Glomerular visceral epithelial cell (primary cell): ENCODE data around the gene KCNJ10.
"Not testable (repeated sequence)": the region's sequence is repeated elsewhere in the genome, so short reads cannot be mapped to it uniquely, and the experiment has no call there.

ENCODE experiments used
- DNase-seq: peaks from one replicate; pipeline ENCODE4 v3.0.0-alpha.2; 2016; ENCODE audit errors: extremely low spot score

The KCNJ10 gene

DNA sequence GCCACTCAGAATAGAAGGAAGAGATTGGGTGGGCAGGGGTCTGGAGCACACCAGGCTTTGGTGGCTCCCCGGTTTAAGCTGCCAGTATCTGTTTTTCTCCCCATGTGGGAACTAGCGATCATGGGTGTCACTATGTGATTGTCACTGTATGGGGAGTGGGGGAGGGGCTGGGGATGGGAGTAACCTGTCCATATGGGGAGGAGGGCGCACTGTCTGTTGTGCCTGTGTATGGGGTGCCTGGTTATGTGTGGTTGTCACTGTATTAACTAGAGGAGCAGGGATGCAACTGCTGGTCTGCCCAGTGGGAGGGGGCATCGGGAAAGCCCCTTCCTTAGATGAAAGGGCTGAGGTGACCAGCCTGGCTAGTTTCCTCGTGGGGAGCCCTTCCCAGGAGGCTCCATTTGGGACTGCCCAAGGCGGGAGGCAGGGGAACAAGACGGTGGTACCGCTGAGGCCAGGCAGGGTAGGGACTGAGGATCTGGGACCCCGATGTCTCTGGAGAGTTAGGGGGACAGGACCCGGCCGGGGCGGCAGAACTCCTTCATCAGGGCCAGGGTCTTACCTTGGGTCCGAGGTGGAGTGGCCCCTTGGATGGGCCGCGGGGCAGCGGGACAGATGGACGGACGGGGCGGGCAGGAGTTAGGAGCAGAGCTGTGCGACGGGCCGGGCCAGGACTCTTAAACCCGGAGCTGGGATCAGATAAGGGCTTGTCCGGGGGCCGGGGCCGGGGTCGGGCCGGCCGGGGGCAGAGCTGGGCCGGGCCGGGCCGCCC lies at the start of gene KCNJ10:
Gene KCNJ10 (minus strand): TSS at position 701 of the 772 bp plus-strand sequence. CDS start 27,628 bp downstream, outside the sequence.
- DNase-seq, result no peak

DNA sequence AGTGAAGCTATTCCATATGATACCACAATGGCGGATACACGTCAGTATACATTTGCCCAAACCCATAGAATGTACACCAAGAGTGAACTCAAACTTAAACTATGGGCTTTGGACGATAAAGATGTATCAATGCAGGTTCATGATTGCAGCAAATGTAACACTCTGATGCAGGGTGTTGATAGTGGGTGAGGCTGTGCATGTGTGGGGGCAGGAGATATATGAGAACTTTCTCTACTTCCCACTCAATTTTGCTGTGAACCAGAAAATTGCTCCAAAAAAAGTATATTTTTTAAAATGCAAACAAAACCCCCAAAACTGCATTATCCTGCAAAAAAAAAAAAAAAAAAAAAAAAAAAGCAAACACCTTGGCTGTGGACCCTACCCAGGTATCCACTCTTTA lies 49.0 kb upstream of the KCNJ10 start:
- DNase-seq, result no peak

- no peak for DNase-seq
Observed at GRCh38 chr1:160117709-160118183, 47.8 kb upstream of the KCNJ10 start.

DNA sequence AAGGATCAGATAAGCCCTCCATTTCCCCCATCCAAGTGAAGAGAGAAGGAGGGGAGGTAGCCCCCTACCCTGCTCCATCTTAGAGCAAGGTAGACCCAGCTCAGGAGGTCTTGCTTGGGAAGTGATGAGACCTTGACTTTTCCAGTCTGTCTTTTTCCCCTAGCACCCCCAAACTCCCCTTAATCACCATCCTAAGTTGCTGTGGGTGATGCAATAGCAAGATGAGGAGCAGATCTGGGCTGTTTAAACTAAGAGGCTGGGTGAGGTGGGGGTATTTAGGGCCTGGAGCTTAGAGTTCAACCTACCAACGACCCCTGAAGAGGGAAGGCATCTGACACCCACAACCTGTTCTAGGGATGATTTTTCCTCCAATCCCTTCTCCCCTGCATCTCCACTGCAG lies 47.3 kb upstream of the KCNJ10 start:
- DNase-seq, result no peak

- no peak for DNase-seq
Observed at GRCh38 chr1:160116283-160117147, 46.6 kb upstream of the KCNJ10 start.

- no peak for DNase-seq
Observed at GRCh38 chr1:160115545-160116282, 45.8 kb upstream of the KCNJ10 start, which contains the start of gene ATP1A2. Gene ATP1A2, plus strand, starts transcription at chr1:160115759. Its CDS starts 103 bp downstream, at chr1:160115862.

DNA sequence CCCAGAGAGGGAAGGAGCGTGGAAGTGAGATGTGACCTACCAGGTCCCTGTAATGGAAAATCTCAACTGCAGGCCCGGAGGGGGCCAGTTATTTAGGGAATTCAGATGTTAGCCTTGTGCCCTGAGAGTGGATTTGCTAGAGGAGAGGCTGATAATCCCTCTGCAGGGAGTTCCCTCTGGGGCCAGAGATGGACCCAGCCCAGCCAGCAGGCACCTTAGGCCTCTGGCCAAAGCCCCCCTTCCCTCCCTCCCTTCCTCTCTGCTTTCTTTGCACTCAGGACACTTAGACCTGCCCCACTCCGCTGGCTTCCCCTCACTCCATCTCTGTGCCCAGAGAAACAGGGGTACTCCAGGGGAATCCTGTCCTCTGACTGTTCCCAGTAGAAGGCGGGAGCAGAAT lies 44.1 kb upstream of the KCNJ10 start:
- DNase-seq, result no peak

GRCh38 chr1:160113407-160113806 lies 43.4 kb upstream of the KCNJ10 start:
- DNase-seq, result no peak

GRCh38 chr1:160112357-160112756 lies 42.4 kb upstream of the KCNJ10 start:
- no peak for DNase-seq

DNA sequence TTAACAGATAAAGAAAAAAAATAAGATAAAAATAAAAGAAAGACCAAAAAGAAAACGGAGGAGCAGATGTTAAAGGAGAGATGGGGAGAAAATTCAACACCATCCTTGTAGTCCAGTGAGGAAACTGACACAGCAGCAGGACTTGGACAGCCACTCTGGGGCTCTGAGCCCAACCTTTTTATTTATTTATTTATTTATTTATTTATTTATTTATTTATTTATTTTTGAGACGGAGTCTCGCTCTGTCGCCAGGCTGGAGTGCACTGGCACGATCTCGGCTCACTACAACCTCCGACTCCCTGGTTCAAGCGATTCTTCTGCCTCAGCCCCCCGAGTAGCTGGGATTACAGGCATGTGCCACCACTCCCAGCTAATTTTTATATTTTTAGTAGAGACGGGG lies 41.5 kb upstream of the KCNJ10 start:
- not testable (repeated sequence) for DNase-seq

- no peak for DNase-seq
Observed at GRCh38 chr1:160109686-160110085, 39.7 kb upstream of the KCNJ10 start.

GRCh38 chr1:160108888-160109662 lies 39.1 kb upstream of the KCNJ10 start:
- DNase-seq, result peak; percentile 32

DNA sequence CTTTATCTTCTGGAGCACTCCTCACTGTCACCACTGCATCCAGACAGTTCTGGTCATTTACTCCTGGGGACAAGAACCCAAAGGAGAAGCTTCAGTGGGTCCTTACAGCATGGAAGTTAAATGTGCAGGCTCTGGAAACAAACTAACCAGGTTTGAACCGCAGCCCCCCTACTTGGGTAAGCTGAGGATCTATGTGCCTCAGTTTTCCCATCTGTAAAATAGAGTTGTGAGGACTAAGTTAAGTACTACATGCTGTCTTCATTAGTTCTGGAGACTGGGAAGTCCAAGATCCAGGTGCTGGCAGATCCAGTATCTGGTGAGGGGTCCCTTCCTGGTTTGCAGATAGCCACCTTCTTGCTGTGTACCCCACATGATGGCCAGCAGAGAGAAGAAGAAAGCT lies 37.6 kb upstream of the KCNJ10 start:
- DNase-seq, result no peak

GRCh38 chr1:160105155-160105554 lies 35.2 kb upstream of the KCNJ10 start:
- no peak for DNase-seq

GRCh38 chr1:160104486-160104885 lies 34.5 kb upstream of the KCNJ10 start:
- no peak for DNase-seq

GRCh38 chr1:160103658-160104408 lies 33.9 kb upstream of the KCNJ10 start:
- no peak for DNase-seq

GRCh38 chr1:160101717-160102522 lies 32.0 kb upstream of the KCNJ10 start:
- DNase-seq, result no peak

- DNase-seq, result peak; percentile 78
Observed at GRCh38 chr1:160101037-160101716, 31.2 kb upstream of the KCNJ10 start.
